ENCODE results near the gene TBCD.

Gene TBCD

DNA sequence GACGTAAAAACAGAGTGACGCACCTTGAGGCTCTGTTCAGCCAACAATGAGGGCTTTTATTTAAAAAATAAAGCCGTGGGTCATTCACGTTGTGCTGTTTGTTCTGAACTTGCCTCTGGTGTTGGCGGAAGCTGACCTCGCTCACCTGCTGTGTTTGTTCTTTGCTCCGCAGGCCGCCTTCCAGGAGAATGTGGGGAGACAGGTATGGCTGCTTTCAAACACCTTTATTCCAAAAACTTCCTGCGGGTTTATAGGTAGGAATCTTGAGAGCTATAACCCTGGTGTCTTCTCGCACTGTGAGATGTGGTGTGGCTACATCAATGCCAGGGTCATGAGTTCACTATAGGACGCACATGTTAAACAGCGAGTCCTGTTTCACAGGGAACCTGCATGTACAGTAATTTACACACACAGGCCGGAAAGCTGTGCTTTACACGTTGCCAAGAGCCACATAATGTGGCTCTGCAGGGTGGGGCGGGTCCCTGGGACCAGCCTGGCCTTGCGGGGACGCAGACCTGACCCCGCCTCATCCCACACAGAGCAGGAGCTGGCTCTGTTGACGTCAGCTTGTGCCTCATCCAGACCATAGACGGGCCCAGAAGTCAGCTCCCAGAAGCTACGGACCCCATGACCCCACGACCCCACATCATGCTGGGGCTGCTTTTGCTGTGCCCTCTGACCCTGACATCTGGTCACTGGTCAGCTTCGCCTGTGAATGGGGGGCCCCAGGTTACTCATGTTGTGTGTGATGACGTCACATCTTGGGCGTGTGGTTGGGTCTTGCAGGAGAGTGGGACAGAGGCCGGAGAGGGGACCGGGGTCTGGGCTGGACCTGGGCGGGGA lies 137.9 kb downstream of the TBCD start:
- DNase-seq (ENCODE audit: low read depth), result no peak
- no peak overlapping the region for H3K4me3 ChIP-seq (ENCODE audit: low read depth, low read length)

DNA sequence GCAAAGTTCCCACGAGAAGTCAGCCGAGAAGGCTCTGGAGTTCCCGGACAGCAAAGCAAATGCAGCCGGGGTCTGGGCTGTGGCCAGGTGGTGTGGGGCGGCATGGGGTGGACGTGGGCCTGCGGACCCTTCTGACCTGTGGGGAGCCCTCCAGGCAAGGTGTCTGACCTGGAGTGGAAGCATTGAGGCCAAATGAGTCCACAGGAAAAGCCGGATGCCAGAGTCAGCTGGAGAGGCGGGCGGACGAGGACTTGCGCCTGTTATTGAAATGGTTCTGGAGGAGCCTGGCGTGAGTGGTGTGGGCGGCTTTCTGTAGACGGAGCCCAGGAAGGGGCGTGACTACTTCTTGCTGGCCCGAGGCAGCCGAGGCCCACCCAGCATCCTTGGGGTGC lies 138.5 kb downstream of the TBCD start:
- no peak overlapping the region for H3K4me3 ChIP-seq (ENCODE audit: low read depth, low read length)
- no peak for DNase-seq (ENCODE audit: low read depth)

DNA sequence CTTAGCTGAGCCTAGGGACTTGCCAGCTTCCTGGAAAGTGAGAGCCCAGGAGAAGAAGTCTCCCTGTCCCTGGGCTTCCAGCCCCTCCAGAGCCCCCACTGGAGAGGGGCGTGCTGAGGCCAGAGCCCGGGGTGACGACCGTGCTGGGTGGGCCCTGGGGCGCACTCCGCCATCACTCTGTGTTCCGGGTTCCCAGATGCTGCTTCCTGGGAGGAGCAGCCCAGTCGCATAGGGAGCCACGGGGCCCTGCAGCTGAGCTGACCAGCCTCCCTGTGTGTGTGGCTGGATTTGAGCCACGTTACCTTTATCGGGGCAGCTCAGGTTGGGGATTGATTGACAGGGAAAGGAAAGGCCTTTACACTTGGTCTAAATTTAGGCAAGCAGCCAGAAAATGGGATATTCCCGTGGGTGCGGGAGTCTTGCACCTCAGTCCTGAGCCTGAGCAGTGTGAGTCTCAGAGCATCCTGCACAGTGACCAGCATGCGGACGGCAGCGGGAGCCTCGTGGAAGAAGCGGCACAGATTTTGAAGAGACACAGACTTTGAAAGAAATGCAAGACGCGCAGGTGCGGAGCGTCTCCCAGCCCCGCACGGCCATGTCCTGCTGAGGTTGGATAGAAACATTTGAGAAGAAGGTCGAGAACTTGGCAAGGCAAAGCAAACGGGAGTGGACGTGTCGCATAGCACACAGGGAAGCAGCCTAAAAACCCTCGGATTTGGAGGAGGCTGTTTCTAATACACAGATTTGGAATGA lies 139.2 kb downstream of the TBCD start:
- DNase-seq (ENCODE audit: low read depth), result no peak
- H3K4me3 ChIP-seq (ENCODE audit: low read depth, low read length), result no peak overlapping the region

DNA sequence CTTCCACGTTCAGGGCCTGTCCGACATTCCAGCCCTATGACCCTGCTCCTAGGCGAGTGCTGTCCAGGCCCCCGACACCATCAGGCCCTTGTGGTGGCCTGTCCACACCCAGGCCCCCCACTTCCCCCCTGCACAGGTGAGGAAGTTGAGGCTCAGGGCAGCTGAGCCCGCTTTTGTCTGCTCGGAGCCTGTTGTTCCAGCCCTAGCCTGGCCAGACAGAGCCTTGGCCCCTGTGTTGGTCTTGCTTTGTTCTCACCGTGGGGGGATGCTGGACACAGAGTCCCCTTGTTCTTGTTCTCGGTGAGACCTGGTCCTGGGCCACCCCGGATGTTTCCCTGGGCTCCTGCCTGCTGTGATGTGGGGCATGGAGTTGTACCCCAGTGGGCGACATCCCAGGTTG lies 140.0 kb downstream of the TBCD start:
- no peak overlapping the region for H3K4me3 ChIP-seq (ENCODE audit: low read depth, low read length)

DNA sequence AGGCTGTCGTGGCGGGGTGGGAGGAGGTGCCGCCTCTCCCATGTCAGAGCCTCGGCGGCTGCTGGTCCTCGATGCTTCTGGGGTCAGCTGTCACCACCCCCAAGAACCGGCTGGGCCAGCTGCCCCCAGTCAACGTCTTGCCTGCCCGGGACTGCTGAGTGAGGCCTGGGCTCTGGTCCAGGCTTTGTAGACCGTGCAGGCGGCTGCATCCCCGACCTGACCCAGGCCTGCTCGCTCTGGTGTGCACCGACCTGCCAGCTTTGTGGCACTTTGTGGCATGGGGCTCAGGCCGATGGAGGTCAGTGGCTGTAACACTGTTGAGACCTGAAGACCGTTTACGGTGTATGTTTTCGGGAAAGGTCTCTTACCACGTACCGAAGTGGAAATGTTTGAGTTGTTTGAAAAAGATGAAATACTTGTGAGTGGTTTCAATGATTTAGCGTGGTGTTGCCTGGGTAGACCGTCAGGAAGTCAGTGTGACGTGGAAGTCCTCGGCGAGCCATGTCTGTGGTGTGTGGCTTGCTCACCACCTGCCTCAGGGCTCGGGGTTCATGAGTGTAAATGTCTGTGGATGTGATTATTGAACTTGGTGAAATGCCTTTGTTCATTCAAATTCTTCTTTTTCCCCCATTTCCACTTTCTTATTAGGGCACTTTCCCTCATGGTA lies 141.2 kb downstream of the TBCD start:
- no peak for DNase-seq (ENCODE audit: low read depth)
- H3K4me3 ChIP-seq (ENCODE audit: low read depth, low read length), result no peak overlapping the region

More for the DNA sequence above, 140.0 kb downstream of the TBCD start:
- DNase-seq (ENCODE audit: low read depth), result no peak

DNA sequence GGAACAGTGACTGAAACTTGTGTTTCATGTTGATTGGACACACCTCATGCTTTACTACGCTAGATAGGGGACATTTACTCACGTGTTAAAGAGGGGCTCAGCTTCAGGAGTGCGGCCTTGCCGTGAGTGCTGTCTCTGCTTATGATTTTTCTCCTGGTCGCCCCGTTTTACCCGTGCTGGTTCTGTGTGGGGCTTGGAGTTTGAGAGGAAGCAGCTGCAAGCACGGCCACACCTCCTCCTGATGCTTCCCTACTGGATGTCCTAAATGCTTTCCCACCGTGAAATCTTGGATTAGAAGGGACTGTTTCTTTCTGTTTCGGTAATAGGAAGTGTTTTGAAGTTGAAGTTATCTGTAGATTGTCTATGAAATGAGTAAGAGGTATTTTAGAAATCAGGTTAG lies 141.9 kb downstream of the TBCD start:
- DNase-seq (ENCODE audit: low read depth), result no peak
- H3K4me3 ChIP-seq (ENCODE audit: low read depth, low read length), result no peak overlapping the region

DNA sequence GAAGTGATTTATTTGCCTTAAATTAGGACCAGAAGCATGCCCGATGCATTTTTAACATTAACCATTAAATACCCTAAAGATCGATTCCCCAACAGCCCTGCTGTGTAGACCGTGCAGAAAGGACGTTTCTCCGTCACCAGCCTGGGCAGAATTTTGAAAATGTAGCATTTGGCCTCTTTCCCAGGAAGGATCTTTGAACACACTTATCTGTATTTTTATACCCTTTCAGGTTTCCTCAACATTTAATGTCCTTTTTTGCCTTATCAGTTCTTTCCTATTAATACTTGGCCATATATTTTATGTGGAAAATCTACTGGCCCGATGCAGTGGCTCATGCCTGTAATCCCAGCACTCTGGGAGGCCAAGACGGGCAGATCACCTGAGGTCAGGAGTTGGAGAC lies 142.5 kb downstream of the TBCD start:
- H3K4me3 ChIP-seq (ENCODE audit: low read depth, low read length), result no peak overlapping the region
- DNase-seq (ENCODE audit: low read depth), result no peak

DNA sequence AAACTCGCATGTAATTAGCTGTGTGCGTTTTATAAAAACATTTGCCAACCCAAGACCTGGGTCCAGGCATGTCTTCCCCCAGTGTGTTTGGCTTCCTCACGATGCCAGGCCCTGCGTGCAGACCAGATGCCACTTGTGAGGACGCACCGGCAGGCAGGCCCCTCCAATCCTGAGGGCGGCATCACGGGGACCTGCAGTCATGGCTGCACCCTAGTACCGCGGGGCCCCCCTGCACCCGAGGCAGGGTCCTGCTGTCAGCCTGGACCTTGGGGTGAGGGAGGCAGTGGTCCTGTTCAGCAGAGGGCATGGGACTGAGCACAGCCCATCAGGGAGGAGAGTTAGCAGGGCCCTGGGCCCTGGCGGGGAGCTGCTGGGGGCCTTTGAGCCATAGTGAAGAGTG lies 143.2 kb downstream of the TBCD start:
- no peak overlapping the region for H3K4me3 ChIP-seq (ENCODE audit: low read depth, low read length)
- DNase-seq (ENCODE audit: low read depth), result no peak

DNA sequence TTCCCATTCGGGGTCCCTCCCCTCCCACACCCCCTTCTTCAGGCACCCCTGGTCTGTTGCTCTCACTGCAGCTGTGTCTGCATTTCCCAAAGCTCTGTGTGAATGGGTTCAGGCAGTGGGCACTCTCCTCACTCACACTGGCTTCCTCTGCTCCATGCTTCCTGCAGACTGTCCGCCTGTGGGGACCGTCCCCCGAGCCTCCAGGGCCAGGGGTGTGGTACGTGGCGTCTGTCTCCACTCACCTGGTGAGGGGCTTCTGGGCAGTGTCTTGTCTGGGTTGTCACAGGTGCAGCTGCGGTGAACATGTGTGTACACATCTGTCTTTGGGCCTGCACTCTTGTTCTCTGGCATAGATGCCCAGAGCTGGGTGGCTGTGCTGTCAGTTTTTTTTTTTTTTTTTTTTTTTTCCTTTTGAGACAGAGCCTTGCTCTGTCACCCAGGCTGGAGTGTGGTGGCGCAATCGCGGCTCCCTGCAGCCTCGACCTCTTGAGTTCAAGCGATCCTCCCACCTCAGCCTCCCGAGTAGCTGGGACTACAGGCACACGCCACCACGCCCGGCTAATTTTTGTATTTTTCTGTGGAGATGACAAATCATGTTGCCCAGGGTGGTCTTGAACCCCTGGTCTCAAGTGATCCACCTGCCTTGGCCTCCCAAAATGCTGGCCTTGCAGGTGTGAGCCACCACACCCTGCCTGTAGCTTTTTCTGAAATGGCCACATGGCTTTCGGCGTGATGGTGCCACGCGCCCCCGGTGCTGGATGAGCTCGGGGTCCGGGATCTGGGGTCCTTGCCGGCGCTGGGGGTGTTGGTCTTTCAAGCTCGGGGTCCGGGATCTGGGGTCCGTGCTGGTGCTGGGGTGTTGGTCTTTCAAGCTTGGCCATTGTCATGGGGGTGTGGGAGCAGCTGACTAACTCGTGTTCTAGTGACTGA lies 144.5 kb downstream of the TBCD start:
- H3K4me3 ChIP-seq (ENCODE audit: low read depth, low read length), result no peak overlapping the region
- no peak for DNase-seq (ENCODE audit: low read depth)

DNA sequence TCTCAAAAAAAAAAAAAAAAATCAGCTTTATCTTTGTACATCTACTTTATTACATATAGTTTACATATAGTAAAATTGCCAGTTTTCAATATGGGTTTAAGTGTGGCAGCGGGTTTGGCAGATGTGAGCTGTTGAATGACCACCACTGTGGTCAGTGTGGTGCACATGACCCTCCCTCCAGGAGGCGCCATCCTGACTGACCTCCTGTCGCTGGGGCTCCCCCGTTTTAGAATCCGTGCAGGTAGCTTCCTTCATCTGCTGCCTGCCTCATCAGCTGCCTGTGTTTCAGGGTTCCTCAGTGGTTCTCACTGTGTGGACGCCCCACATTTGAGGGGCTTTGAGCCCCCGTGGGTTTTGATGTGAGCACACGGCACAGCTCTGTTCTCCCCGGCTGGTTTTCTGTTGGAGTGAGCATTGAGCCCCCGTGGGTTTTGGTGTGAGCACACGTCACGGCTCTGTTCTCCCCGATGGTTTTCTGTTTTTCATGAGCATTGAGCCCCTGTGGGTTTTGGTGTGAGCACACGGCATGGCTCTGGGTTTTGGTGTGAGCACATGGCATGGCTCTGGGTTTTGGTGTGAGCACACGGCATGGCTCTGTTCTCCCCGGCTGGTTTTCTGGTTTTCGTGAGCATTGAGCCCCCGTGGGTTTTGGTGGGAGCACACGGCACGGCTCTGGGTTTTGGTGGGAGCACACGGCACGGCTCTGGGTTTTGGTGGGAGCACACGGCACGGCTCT lies 145.8 kb downstream of the TBCD start:
- DNase-seq (ENCODE audit: low read depth), result no peak
- H3K4me3 ChIP-seq (ENCODE audit: low read depth, low read length), result no peak overlapping the region

DNA sequence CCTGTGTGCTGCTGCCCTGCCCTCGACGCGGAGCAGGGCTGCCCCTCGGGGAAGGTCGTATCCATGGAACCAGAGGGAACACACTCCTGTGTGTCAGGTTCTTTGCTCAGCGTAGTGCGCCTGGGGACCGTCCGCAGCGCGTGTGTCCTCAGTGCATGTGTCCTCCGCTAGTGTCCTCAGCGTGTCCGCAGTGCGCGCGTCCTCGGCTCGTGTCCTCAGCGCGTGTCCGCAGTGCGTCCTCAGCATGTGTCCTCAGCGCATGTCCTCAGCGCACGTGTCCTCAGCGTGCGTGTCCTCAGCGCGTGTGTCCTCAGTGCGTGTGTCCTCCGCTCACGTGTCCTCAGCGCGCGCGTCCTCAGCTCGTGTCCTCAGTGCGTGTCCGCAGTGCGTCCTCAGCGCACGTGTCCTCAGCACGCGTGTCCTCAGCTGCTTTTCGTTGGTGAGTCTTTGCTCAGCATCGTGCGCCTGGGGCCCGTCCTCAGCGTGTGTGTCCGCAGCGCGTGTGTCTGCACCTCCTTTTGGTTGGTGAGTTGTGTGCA lies 147.2 kb downstream of the TBCD start:
- DNase-seq (ENCODE audit: low read depth), result no peak

DNA sequence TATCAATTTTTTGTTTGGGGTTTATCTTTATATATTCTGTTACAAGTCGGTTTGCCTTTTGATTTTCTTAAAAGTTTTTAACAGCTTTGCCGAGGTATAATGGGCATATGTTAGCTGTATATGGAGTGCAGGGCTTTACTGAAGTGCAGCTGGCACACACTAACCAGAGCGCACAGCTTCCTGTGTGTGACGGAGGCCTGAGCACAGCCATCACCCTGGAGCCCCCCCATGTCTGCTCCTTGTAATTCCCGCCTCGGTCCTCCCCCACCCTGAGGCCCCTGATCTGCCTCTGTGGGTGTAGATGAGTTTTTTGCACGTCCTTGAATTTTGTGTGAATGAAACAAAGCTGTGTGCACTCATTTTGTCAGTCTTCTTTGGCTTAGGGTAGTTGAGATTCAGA lies 148.1 kb downstream of the TBCD start:
- DNase-seq (ENCODE audit: low read depth), result no peak
- no peak overlapping the region for H3K4me3 ChIP-seq (ENCODE audit: low read depth, low read length)

More for the DNA sequence above, 147.2 kb downstream of the TBCD start:
- H3K4me3 ChIP-seq (ENCODE audit: low read depth, low read length), result no peak overlapping the region

DNA sequence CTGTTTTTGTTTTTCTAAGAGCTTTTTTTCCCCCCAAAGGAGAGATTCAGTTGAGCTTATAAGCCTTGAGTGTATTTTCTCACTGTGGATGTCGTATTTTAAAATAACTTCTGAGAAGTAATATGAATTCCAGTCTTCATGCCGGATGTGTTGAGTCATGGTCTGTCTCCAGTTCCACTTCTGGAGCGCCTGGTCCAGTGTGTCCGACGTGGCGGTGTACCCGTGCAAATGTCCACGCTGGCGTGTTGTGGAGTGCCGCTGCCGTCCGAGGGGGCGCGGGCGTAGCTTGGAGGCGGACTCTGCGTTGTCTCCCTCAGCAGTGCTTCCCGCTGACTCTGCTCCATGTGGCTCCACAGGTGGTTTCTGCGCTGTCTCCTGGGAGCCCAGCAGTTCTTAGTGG lies 148.9 kb downstream of the TBCD start:
- DNase-seq (ENCODE audit: low read depth), result no peak

DNA sequence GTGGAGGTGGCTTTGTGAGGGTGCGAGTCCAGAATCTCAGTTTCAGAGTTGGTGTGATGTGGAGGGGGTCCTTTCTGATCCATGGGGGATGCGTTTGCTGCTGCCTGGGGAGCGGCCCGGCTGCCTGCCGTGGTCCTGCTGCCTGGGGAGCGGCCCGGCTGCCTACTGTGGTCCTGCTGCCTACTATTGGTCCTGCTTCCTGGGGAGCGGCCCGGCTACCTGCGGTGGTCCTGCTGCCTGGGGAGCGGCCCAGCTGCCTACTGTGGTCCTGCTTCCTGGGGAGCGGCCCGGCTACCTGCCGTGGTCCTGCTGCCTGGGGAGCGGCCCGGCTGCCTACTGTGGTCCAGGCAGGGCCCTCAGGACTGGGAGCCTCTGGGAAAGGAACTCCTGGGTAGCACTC lies 149.5 kb downstream of the TBCD start:
- no peak overlapping the region for H3K4me3 ChIP-seq (ENCODE audit: low read depth, low read length)
- no peak for DNase-seq (ENCODE audit: low read depth)

More for the DNA sequence above, 148.9 kb downstream of the TBCD start:
- H3K4me3 ChIP-seq (ENCODE audit: low read depth, low read length), result peak overlapping the region; percentile 17

DNA sequence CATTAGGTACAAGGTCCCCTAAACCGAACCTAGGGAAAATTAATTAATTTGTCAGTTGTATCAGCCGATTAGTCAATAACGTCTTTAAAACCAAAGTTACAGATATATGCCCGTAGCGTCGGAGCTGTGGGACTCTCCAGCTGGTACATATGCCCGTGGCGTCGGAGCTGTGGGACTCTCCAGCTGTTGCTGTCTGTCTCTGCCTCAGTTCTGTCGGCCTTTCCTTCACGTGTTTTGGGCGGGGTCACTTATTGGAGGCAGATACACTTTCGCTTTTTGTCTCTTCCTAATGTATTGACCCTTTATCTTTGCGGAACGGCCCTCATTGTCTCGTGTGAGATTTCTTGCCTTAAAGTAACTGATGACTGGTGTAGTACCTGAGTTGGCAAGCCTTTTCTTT lies 150.0 kb downstream of the TBCD start:
- H3K4me3 ChIP-seq (ENCODE audit: low read depth, low read length), result no peak overlapping the region
- DNase-seq (ENCODE audit: low read depth), result no peak

DNA sequence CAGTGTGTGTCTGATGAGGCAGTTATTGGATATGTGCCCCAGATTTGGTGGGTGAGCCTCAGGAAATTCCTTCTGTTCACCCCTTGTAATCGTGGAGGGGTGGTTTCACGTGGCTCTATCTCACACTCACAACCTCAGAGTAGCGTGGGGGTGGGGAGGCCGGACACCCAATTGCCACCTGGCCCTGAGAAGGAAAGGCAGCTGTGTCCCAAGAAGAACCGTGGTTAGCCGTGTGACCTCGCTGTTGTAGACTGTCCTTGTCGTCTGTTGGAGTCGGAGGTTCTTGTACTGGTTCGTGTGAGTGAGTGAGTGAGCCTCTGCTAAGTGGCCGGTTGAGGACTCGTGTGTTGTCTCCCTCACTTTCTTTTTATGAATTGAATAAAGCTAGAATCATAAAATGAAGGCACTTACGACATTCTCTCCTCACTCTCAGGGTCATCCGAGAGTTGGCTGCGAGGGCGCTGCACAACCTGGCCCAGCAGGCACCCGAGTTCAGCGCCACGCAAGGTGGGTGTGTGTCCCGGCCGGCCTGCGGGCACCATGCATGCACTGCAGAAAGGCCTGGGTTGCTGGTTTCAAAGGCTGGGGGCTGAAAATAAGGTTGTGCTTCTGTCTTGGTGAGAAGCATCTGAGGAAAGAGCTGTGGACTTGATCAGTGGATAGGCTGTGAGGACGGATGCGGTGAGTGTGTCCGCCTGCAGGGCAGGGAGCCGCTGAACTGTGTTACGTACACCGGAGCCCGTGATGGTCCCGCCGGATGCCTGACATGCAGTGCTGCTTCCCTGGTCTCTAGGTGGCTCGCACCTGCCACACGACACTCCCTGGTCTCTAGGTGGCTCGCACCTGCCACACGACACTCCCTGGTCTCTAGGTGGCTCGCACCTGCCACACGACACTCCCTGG lies 151.4 kb downstream of the TBCD start:
- no peak for DNase-seq (ENCODE audit: low read depth)
- no peak overlapping the region for H3K4me3 ChIP-seq (ENCODE audit: low read depth, low read length)

DNA sequence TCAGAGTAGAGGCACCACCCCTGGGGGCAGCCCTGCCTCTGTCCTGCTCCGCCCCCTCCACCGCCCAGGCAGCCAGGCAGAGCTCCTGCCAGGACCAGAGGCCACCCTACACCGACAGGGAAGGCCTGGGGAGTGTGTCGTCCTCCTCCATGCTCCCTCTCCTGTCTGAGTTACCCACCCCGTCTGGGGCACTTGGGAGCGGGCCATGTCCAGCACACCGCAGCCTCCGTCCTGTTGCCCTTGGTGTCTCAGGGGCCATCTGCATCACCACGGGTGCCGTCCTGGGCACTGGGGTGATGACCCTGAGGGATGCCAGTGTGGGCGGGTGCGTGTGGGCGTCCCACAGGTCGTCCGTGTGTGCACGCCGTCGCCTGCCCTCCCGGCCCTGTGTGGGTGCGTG lies 153.3 kb downstream of the TBCD start:
- no peak for DNase-seq (ENCODE audit: low read depth)
- no peak overlapping the region for H3K4me3 ChIP-seq (ENCODE audit: low read depth, low read length)
